Mesodermal cell (in vitro differentiated cells): ENCODE results near the gene PPP4R4.
"Not testable (repeated sequence)": the region's sequence is repeated elsewhere in the genome, so short reads cannot be mapped to it uniquely, and the experiment has no call there.

Experiments used
- H3K27ac ChIP-seq: 2 replicates; pipeline ENCODE4 v1.7.0; 2013; ENCODE audit warnings: mild to moderate bottlenecking, low read depth, low read length, moderate library complexity; ENCODE audit not compliant: severe bottlenecking
- H3K36me3 ChIP-seq: 2 replicates; pipeline ENCODE4 v1.7.1; 2013; ENCODE audit warnings: mild to moderate bottlenecking, low read length, moderate library complexity; ENCODE audit not compliant: control insufficient read depth, insufficient read depth
- H3K4me1 ChIP-seq: one replicate; pipeline ENCODE4 v1.7.1; 2013; ENCODE audit warnings: mild to moderate bottlenecking, low read length; ENCODE audit not compliant: insufficient read depth, control insufficient read depth, poor library complexity, severe bottlenecking
- H3K4me3 ChIP-seq: 2 replicates; pipeline ENCODE4 v1.7.0; 2013; ENCODE audit warnings: low read length, control low read depth, mild to moderate bottlenecking; ENCODE audit not compliant: insufficient read depth, poor library complexity, severe bottlenecking; ENCODE audit errors: extremely low read depth
- H3K9me3 ChIP-seq: 2 replicates; pipeline ENCODE4 v1.7.1; 2013; ENCODE audit warnings: mild to moderate bottlenecking, low read length, moderate library complexity; ENCODE audit not compliant: control insufficient read depth
- WGBS, 2 experiments: methylation state at CpG; one replicate each; pipeline ENCODE4 v1.1.5; 2013; ENCODE audit warnings: missing lambda C conversion rate in 2 of 2; ENCODE audit not compliant: insufficient coverage in 2 of 2; 5-methylcytosine and 5-hydroxymethylcytosine counted together

The PPP4R4 gene

GRCh38 chr14:94269156-94269555, 95.0 kb downstream of the PPP4R4 start:
- WGBS, 2 experiments = 85 to 94% methylated on average over 3 to 4 of the region's 10 CpGs
- no peaks in the 10 kb centered on the region for H3K9me3 ChIP-seq
- no peaks in the 10 kb centered on the region for H3K4me1 ChIP-seq
- no peaks in the 10 kb centered on the region for H3K36me3 ChIP-seq
- no peak overlapping the region for H3K4me3 ChIP-seq
- no peak overlapping the region for H3K27ac ChIP-seq

GRCh38 chr14:94276898-94277561, 102.9 kb downstream of the PPP4R4 start:
- H3K36me3 ChIP-seq, H3K4me1 ChIP-seq, H3K4me3 ChIP-seq, H3K9me3 ChIP-seq, H3K27ac ChIP-seq: not testable (repeated sequence)
- 88 to 96% methylated on average over 10 of the region's 11 CpGs for WGBS, 2 experiments

GRCh38 chr14:94278731-94279130, 104.6 kb downstream of the PPP4R4 start:
- H3K27ac ChIP-seq = no peak overlapping the region
- H3K4me3 ChIP-seq = no peak overlapping the region
- WGBS, 2 experiments = 71 to 100% methylated on average over 1 of the region's 2 CpGs
- no peaks in the 10 kb centered on the region for H3K9me3 ChIP-seq
- H3K4me1 ChIP-seq = peaks cover 3% of the 10 kb centered on the region
- H3K36me3 ChIP-seq = no peaks in the 10 kb centered on the region

- Histone ChIP-seq H3K4me3 (no peak overlapping the region), H3K4me1 (peaks cover 3% of the 10 kb centered on the region), H3K36me3 (no peaks in the 10 kb centered on the region), H3K27ac (no peak overlapping the region), H3K9me3 (no peaks in the 10 kb centered on the region)
- no CpG with 5 or more reads among the region's 2 CpGs for WGBS, 2 experiments
Measured at GRCh38 chr14:94282991-94283723, 109.0 kb downstream of the PPP4R4 start.

- Histone ChIP-seq H3K36me3 (no peaks in the 10 kb centered on the region), H3K4me1 (peaks cover 3% of the 10 kb centered on the region), H3K9me3 (no peaks in the 10 kb centered on the region), H3K4me3 (no peak overlapping the region), H3K27ac (no peak overlapping the region)
- WGBS, 2 experiments = 100% methylated on average over 1 to 2 of the region's 2 CpGs
Measured at GRCh38 chr14:94284221-94284620, 110.1 kb downstream of the PPP4R4 start.

GRCh38 chr14:94285158-94285557, 111.0 kb downstream of the PPP4R4 start:
- peaks cover 3% of the 10 kb centered on the region for H3K4me1 ChIP-seq
- H3K36me3 ChIP-seq = no peaks in the 10 kb centered on the region
- H3K9me3 ChIP-seq = no peaks in the 10 kb centered on the region
- no peak overlapping the region for H3K27ac ChIP-seq
- no peak overlapping the region for H3K4me3 ChIP-seq

GRCh38 chr14:94288610-94289465, 114.7 kb downstream of the PPP4R4 start:
- Histone ChIP-seq H3K36me3 (no peaks in the 10 kb centered on the region), H3K4me1 (no peaks in the 10 kb centered on the region), H3K27ac (no peak overlapping the region), H3K9me3 (no peaks in the 10 kb centered on the region), H3K4me3 (no peak overlapping the region)
- 83 to 85% methylated on average over 9 to 11 of the region's 14 CpGs for WGBS, 2 experiments

- WGBS, 2 experiments = 77 to 91% methylated on average over 4 to 7 of the region's 8 CpGs
- H3K4me1 ChIP-seq = no peaks in the 10 kb centered on the region
- H3K27ac ChIP-seq = no peak overlapping the region
- no peaks in the 10 kb centered on the region for H3K36me3 ChIP-seq
- H3K9me3 ChIP-seq = no peaks in the 10 kb centered on the region
- H3K4me3 ChIP-seq = no peak overlapping the region
Measured at GRCh38 chr14:94290197-94290596, 116.1 kb downstream of the PPP4R4 start.

GRCh38 chr14:94291159-94291905, 117.2 kb downstream of the PPP4R4 start:
- Histone ChIP-seq H3K36me3 (no peaks in the 10 kb centered on the region), H3K4me3 (no peak overlapping the region), H3K4me1 (no peaks in the 10 kb centered on the region), H3K27ac (no peak overlapping the region), H3K9me3 (no peaks in the 10 kb centered on the region)
- 90 to 94% methylated on average over 11 to 12 of the region's 13 CpGs for WGBS, 2 experiments

GRCh38 chr14:94291906-94292525, 117.9 kb downstream of the PPP4R4 start:
- 83% methylated on average over 11 of the region's 15 CpGs for WGBS, 2 experiments
- Histone ChIP-seq H3K9me3 (no peaks in the 10 kb centered on the region), H3K4me3 (no peak overlapping the region), H3K27ac (no peak overlapping the region), H3K4me1 (no peaks in the 10 kb centered on the region), H3K36me3 (no peaks in the 10 kb centered on the region)
